NCI-H2029 (cell line): ENCODE data around the gene BEND7.
"Not testable (repeated sequence)": the region's sequence is repeated elsewhere in the genome, so short reads cannot be mapped to it uniquely, and the experiment has no call there.

Experiments used
- DNase-seq: peaks from one replicate; lab custom pipeline; 2025; lab: John Stamatoyannopoulos, UW

BEND7 gene

GRCh38 chr10:13528875-13529713, at the start of gene BEND7:
TSS of gene BEND7 (minus strand) at chr10:13529014. CDS start at chr10:13528533, 481 bp downstream.
- DNase-seq, result no peak

GRCh38 chr10:13573960-13574359, 45.1 kb upstream of the BEND7 start:
- DNase-seq, result no peak

- no peak for DNase-seq
Observed at GRCh38 chr10:13571541-13571940, 42.7 kb upstream of the BEND7 start.

- peak; percentile 4 for DNase-seq
Observed at GRCh38 chr10:13567030-13567429, 38.2 kb upstream of the BEND7 start.

GRCh38 chr10:13564576-13564975, 35.8 kb upstream of the BEND7 start:
- no peak for DNase-seq

GRCh38 chr10:13563481-13564445, 34.9 kb upstream of the BEND7 start:
- DNase-seq, result no peak

- DNase-seq, result no peak
Observed at GRCh38 chr10:13560597-13560996, 31.8 kb upstream of the BEND7 start.

- DNase-seq, result no peak
Observed at GRCh38 chr10:13559124-13559700, 30.4 kb upstream of the BEND7 start.

- peak; percentile 31 for DNase-seq
Observed at GRCh38 chr10:13555884-13556510, 27.2 kb upstream of the BEND7 start.

- no peak for DNase-seq
Observed at GRCh38 chr10:13550802-13551201, 22.0 kb upstream of the BEND7 start.

GRCh38 chr10:13542533-13542932, 13.7 kb upstream of the BEND7 start:
- DNase-seq, result no peak

- not testable (repeated sequence) for DNase-seq
Observed at GRCh38 chr10:13537985-13538384, 9.2 kb upstream of the BEND7 start.

GRCh38 chr10:13536674-13537366, 8.0 kb upstream of the BEND7 start:
- DNase-seq, result peak; percentile 11

- no peak for DNase-seq
Observed at GRCh38 chr10:13535346-13535745, 6.5 kb upstream of the BEND7 start.

- no peak for DNase-seq
Observed at GRCh38 chr10:13529714-13529973, 830 bp upstream of the BEND7 start.

- no peak for DNase-seq
Observed at GRCh38 chr10:13528123-13528874, 515 bp downstream of the BEND7 start.

GRCh38 chr10:13527864-13528122, 1.0 kb downstream of the BEND7 start:
- no peak for DNase-seq

- DNase-seq, result no peak
Observed at GRCh38 chr10:13526948-13527863, 1.6 kb downstream of the BEND7 start.

- no peak for DNase-seq
Observed at GRCh38 chr10:13525663-13526062, 3.2 kb downstream of the BEND7 start.

GRCh38 chr10:13521026-13521425, 7.8 kb downstream of the BEND7 start:
- DNase-seq, result no peak
